ENCODE data around the gene ITGAD. TPM values are rescaled to one million over a fixed set of nuclear protein-coding genes. Genes with fewer than 3 reads are reported as not detected.

ITGAD gene
- total and polyA plus RNA-seq, 2 donors (not counting 1 experiment from before 2014, with no cell fraction given) = 0.19 TPM; not detected in 1

GRCh38 chr16:31401436-31401835 lies 8.3 kb downstream of the ITGAD start:
- Mint-ChIP-seq H3K4me1 (peaks cover 12% of the 10 kb centered on the region), H3K27me3 (no peaks in the 10 kb centered on the region), H3K27ac (no peak overlapping the region), H3K4me3 (no peak overlapping the region), H3K9me3 (ENCODE audit: insufficient read depth) (no peaks in the 10 kb centered on the region)
- Histone ChIP-seq H3K27me3 (replicated peaks in 1 of 4; ENCODE audit: control extremely low read depth in 1 of 4, control insufficient read depth in 3 of 4, insufficient read depth in 4 of 4, low read length in 3 of 4) (no peaks in the 10 kb centered on the region), H3K9me3 (ENCODE audit: control extremely low read depth in 1 of 3, control insufficient read depth in 2 of 3, insufficient read depth in 1 of 3, low read length in 2 of 3) (peaks cover 0 to 13% (median 6%) of the 10 kb centered on the region in 3 donors), H3K36me3 (replicated peaks in 1 of 2; ENCODE audit: control extremely low read depth in 1 of 2, control insufficient read depth in 1 of 2, extremely low read depth in 1 of 2, insufficient read depth in 2 of 2, low read length in 1 of 2) (no peaks in the 10 kb centered on the region), H3K9ac (ENCODE audit: low read length) (no peak overlapping the region), H3K4me1 (ENCODE audit: control insufficient read depth in 2 of 2, insufficient read depth in 2 of 2, low read length in 2 of 2) (peaks cover 0 to 7% of the 10 kb centered on the region in 2 donors), H3K4me2 (replicated peaks; ENCODE audit: low read depth, low read length, poor library complexity, severe bottlenecking) (no peak overlapping the region), H3K79me2 (ENCODE audit: control insufficient read depth, insufficient read depth, low read length) (no peaks in the 10 kb centered on the region), H4K20me1 (ENCODE audit: control insufficient read depth, insufficient read depth, low read length, poor library complexity, severe bottlenecking) (no peaks in the 10 kb centered on the region), H2AFZ (ENCODE audit: insufficient read depth, low read depth, low read length, poor library complexity, severe bottlenecking) (no peak overlapping the region), H3K27ac (ENCODE audit: low read length in 2 of 2) (no peak overlapping the region), H3K4me3 (ENCODE audit: control extremely low read depth in 1 of 5, extremely low read depth in 1 of 5, insufficient read depth in 1 of 5, low read depth in 2 of 5, low read length in 4 of 5) (no peak overlapping the region)
- ATAC-seq (ENCODE audit: low read depth) = no peak
- intact Hi-C loops (cut with micrococcal nuclease) = no loop called here
- no peak for TF ChIP-seq CTCF (IDR thresholded peaks at IDR 0.05)
- no peak for TF ChIP-seq EZH2 (IDR thresholded peaks at IDR 0.05; ENCODE audit: borderline replicate concordance, insufficient read depth, low read depth, low read length, poor library complexity, severe bottlenecking)
- ChIA-PET POLR2A (no interaction called here), CTCF (no interaction called here)
- WGBS (ENCODE audit: insufficient coverage) = 97% methylated on average over 7 of the region's 11 CpGs
- no peak for DNase-seq

- Histone ChIP-seq H3K4me2 (replicated peaks; ENCODE audit: low read depth, low read length, poor library complexity, severe bottlenecking) (no peak overlapping the region), H3K9ac (ENCODE audit: low read length) (no peak overlapping the region), H3K9me3 (ENCODE audit: control extremely low read depth in 1 of 3, control insufficient read depth in 2 of 3, insufficient read depth in 1 of 3, low read length in 2 of 3) (peaks cover 0 to 13% (median 6%) of the 10 kb centered on the region in 3 donors), H3K27ac (ENCODE audit: low read length in 2 of 2) (no peak overlapping the region), H3K4me1 (ENCODE audit: control insufficient read depth in 2 of 2, insufficient read depth in 2 of 2, low read length in 2 of 2) (peaks cover 0 to 7% of the 10 kb centered on the region in 2 donors), H3K36me3 (replicated peaks in 1 of 2; ENCODE audit: control extremely low read depth in 1 of 2, control insufficient read depth in 1 of 2, extremely low read depth in 1 of 2, insufficient read depth in 2 of 2, low read length in 1 of 2) (no peaks in the 10 kb centered on the region), H2AFZ (ENCODE audit: insufficient read depth, low read depth, low read length, poor library complexity, severe bottlenecking) (no peak overlapping the region), H3K4me3 (ENCODE audit: control extremely low read depth in 1 of 5, extremely low read depth in 1 of 5, insufficient read depth in 1 of 5, low read depth in 2 of 5, low read length in 4 of 5) (no peak overlapping the region), H3K27me3 (replicated peaks in 1 of 4; ENCODE audit: control extremely low read depth in 1 of 4, control insufficient read depth in 3 of 4, insufficient read depth in 4 of 4, low read length in 3 of 4) (no peaks in the 10 kb centered on the region), H3K79me2 (ENCODE audit: control insufficient read depth, insufficient read depth, low read length) (no peaks in the 10 kb centered on the region), H4K20me1 (ENCODE audit: control insufficient read depth, insufficient read depth, low read length, poor library complexity, severe bottlenecking) (no peaks in the 10 kb centered on the region)
- ChIA-PET CTCF (no interaction called here), POLR2A (no interaction called here)
- TF ChIP-seq EZH2 (IDR thresholded peaks at IDR 0.05; ENCODE audit: borderline replicate concordance, insufficient read depth, low read depth, low read length, poor library complexity, severe bottlenecking) (no peak), CTCF (IDR thresholded peaks at IDR 0.05) (no peak)
- ATAC-seq (ENCODE audit: low read depth) = no peak
- Mint-ChIP-seq H3K27me3 (no peaks in the 10 kb centered on the region), H3K27ac (no peak overlapping the region), H3K4me3 (no peak overlapping the region), H3K4me1 (peaks cover 12% of the 10 kb centered on the region), H3K9me3 (ENCODE audit: insufficient read depth) (no peaks in the 10 kb centered on the region)
- no CpG with 5 or more reads among the region's 1 CpG for WGBS (ENCODE audit: insufficient coverage)
- intact Hi-C loops (cut with micrococcal nuclease) = no loop called here
- no peak for DNase-seq
Measured at GRCh38 chr16:31402687-31403086, 9.6 kb downstream of the ITGAD start.
